K562 (cell line): ENCODE results near the gene TPRG1L. TPM values are rescaled to one million over a fixed set of nuclear protein-coding genes. Genes with fewer than 3 reads are reported as not detected.

Experiments
- ATAC-seq: fragments of 200-7000 bp; cut with Tn5 transposase; 3 replicates; pipeline ENCODE4 v1.9.1; 2020; ENCODE audit warnings: moderate library complexity
- BruUV-seq: library from RNA; stranded (reverse); fragments of 400-500 nt; replicated peaks from 2 replicates; lab custom pipeline; 2021; lab: Mats Ljungman, UMichigan
- CTCF ChIA-PET: fragments of 300-600 bp; formaldehyde crosslinking; extraction: SDS; loops from one replicate; lab custom pipeline; 2021; ENCODE audit warnings: low intra/inter-chr PET ratio; lab: Yijun Ruan, JAX
- POLR2A ChIA-PET: fragments of 300-600, 350-650 bp; sonication (Branson Sonifier 250); formaldehyde crosslinking; extraction: SDS; loops from one replicate; lab custom pipeline; 2021; ENCODE audit warnings: antibody characterized with exemption, inconsistent platforms; lab: Yijun Ruan, JAX
- DNase-seq, 4 experiments: peaks; one replicate each; pipeline versions ENCODE4 v3.0.0 to v3.0.0-alpha.2; 2011 to 2018; ENCODE audit warnings: low spot score in 3 of 4, mixed read lengths in 3 of 4; ENCODE audit errors: extremely low read depth in 1 of 4
- FAIRE-seq: peaks from 2 replicates; lab custom pipeline; 2011; peaks lifted over from hg19 to GRCh38; lab: Jason Lieb, UNC
- H2AFZ ChIP-seq: 2 replicates; pipeline ENCODE4 v1.6.0; 2011; ENCODE audit warnings: low read depth, low read length, control low read depth, inconsistent platforms
- H3K27ac ChIP-seq: fragments of 200-600 bp; 3 replicates; pipeline ENCODE4 v1.8.0; 2011; ENCODE audit warnings: low read depth, mild to moderate bottlenecking, control low read depth, inconsistent platforms, low read length, moderate library complexity, mixed read lengths; ENCODE audit errors: extremely low read depth
- H3K27me3 ChIP-seq, 2 experiments: fragments of 300-600 bp in 1 of 2; 2 replicates in 1 of 2; 3 replicates in 1 of 2; pipeline versions ENCODE4 v1.6.0 to v1.8.0; 2011; ENCODE audit warnings: inconsistent platforms in 2 of 2, low read length in 2 of 2, mild to moderate bottlenecking in 1 of 2, mixed read lengths in 1 of 2, moderate library complexity in 1 of 2; ENCODE audit not compliant: control insufficient read depth in 2 of 2, insufficient read depth in 2 of 2
- H3K36me3 ChIP-seq: fragments of 300-600 bp; 3 replicates; pipeline ENCODE4 v1.8.0; 2011; ENCODE audit warnings: mild to moderate bottlenecking, low read length, inconsistent platforms; ENCODE audit not compliant: control insufficient read depth, insufficient read depth
- H3K4me1 ChIP-seq, 2 experiments: fragments of 200-600 bp in 1 of 2; replicated peaks in 1 of 2; 2 replicates in 1 of 2; 3 replicates in 1 of 2; pipeline versions ENCODE4 v1.5.1 to v1.8.0; 2011; ENCODE audit warnings: inconsistent platforms in 2 of 2, low read length in 2 of 2, mild to moderate bottlenecking in 1 of 2, mixed read lengths in 1 of 2, moderate library complexity in 1 of 2; ENCODE audit not compliant: control insufficient read depth in 2 of 2, insufficient read depth in 2 of 2
- H3K4me2 ChIP-seq: 2 replicates; pipeline ENCODE4 v1.6.1; 2011; ENCODE audit warnings: low read length, control low read depth, inconsistent platforms, mixed read lengths; ENCODE audit not compliant: insufficient read depth
- H3K4me3 ChIP-seq: fragments of 200-600 bp; sonication (generic), shearing (Covaris generic); 2 replicates; pipeline ENCODE4 v1.5.1; 2016; ENCODE audit warnings: control low read depth, inconsistent platforms
- H3K79me2 ChIP-seq: fragments of 200-600 bp; 3 replicates; pipeline ENCODE4 v1.8.0; 2011; ENCODE audit warnings: low read length, inconsistent platforms; ENCODE audit not compliant: control insufficient read depth, insufficient read depth
- H3K9ac ChIP-seq, 2 experiments: 2 replicates each; pipeline versions ENCODE4 v1.6.0 to v1.6.1; 2011; ENCODE audit warnings: low read depth in 2 of 2, low read length in 2 of 2, control low read depth in 1 of 2, inconsistent platforms in 1 of 2, mild to moderate bottlenecking in 1 of 2, mixed read lengths in 1 of 2; ENCODE audit not compliant: insufficient read depth in 1 of 2
- H3K9me1 ChIP-seq: one replicate; pipeline ENCODE4 v1.6.0; 2011; ENCODE audit warnings: inconsistent platforms, mild to moderate bottlenecking, low read length, moderate library complexity; ENCODE audit not compliant: control insufficient read depth, insufficient read depth
- H3K9me3 ChIP-seq: replicated peaks from 2 replicates; pipeline ENCODE4 v1.5.1; 2011; ENCODE audit warnings: low read depth, low read length, inconsistent platforms; ENCODE audit not compliant: control insufficient read depth, insufficient read depth
- H4K20me1 ChIP-seq: replicated peaks from 2 replicates; pipeline ENCODE4 v1.6.1; 2011; ENCODE audit warnings: low read length, inconsistent platforms, mixed read lengths; ENCODE audit not compliant: control insufficient read depth, insufficient read depth
- ARID1B ChIP-seq: fragments of 450-650 bp; IDR thresholded peaks from 2 replicates; pipeline ENCODE4 v1.6.1; 2016; ENCODE audit warnings: antibody characterized with exemption, mild to moderate bottlenecking, inconsistent platforms
- CREB1 ChIP-seq, 2 experiments: sonication (generic) in 1 of 2; formaldehyde crosslinking in 1 of 2; IDR thresholded peaks; 2 replicates each; pipeline versions ENCODE4 v1.6.1 to v1.8.0; 2012 to 2022; ENCODE audit warnings: inconsistent platforms in 1 of 2, mild to moderate bottlenecking in 1 of 2, missing genetic modification reagents in 1 of 2, moderate library complexity in 1 of 2
- CXXC5 ChIP-seq: fragments of 250-450 bp; sonication (Bioruptor Pico); IDR thresholded peaks from 2 replicates; pipeline ENCODE4 v1.8.0; 2022; ENCODE audit warnings: inconsistent platforms, mild to moderate bottlenecking, moderate library complexity
- L3MBTL2 ChIP-seq: fragments of 450-650 bp; IDR thresholded peaks from 2 replicates; pipeline ENCODE4 v1.6.1; 2016; ENCODE audit warnings: mild to moderate bottlenecking, moderate library complexity
- MAZ ChIP-seq, 2 experiments: fragments of 450-650 bp in 1 of 2; sonication (generic) in 1 of 2; formaldehyde crosslinking; IDR thresholded peaks in 1 of 2; conservative IDR thresholded peaks in 1 of 2; 2 replicates each; pipeline versions ENCODE4 v1.4.0 to v1.5.0; 2020; ENCODE audit warnings: mild to moderate bottlenecking in 1 of 2, missing genetic modification reagents in 1 of 2
- PHF20 ChIP-seq: fragments of 450-650 bp; IDR thresholded peaks from 2 replicates; pipeline ENCODE4 v1.6.1; 2018; ENCODE audit not compliant: partially characterized antibody
- RB1 ChIP-seq: fragments of 450-650 bp; IDR thresholded peaks from 2 replicates; pipeline ENCODE4 v1.6.1; 2017; ENCODE audit warnings: low read depth, mild to moderate bottlenecking
- SAFB ChIP-seq: fragments of 200-400 bp; formaldehyde crosslinking; IDR thresholded peaks from 2 replicates; pipeline ENCODE4 v1.6.1; 2017; ENCODE audit warnings: low read depth, low read length, borderline replicate concordance
- STAG1 ChIP-seq: sonication (generic); formaldehyde crosslinking; IDR thresholded peaks from 2 replicates; pipeline ENCODE4 v1.5.0; 2020; ENCODE audit warnings: missing genetic modification reagents, borderline replicate concordance
- TFAP4 ChIP-seq: sonication (generic); formaldehyde crosslinking; IDR thresholded peaks from 2 replicates; pipeline ENCODE4 v1.8.0; 2022; ENCODE audit warnings: missing genetic modification reagents, mild to moderate bottlenecking, moderate library complexity, borderline replicate concordance
- UBTF ChIP-seq, 2 experiments: IDR thresholded peaks; 2 replicates each; pipeline ENCODE4 v1.6.1; 2012; ENCODE audit warnings: improper control_type of control experiment in 2 of 2, low read depth in 2 of 2, low read length in 2 of 2, borderline replicate concordance in 1 of 2
- ZFX ChIP-seq: sonication (generic); formaldehyde crosslinking; IDR thresholded peaks from 2 replicates; pipeline ENCODE4 v1.8.0; 2022; ENCODE audit warnings: mild to moderate bottlenecking, missing genetic modification reagents, moderate library complexity
- WGBS: fragments of 100-300 bp; shearing (Covaris generic); methylation state at CpG from one replicate; pipeline ENCODE4 v1.1.6; 2016; ENCODE audit warnings: low coverage, mixed read lengths; ENCODE audit not compliant: insufficient coverage; ENCODE audit errors: missing lambda C conversion rate; 5-methylcytosine and 5-hydroxymethylcytosine counted together
- in situ Hi-C: fragments of 300-500 bp; cut with MboI; formaldehyde crosslinking; loops from 4 replicates; pipeline ENCODE4 v1.15.0; 2018; ENCODE audit warnings: inconsistent platforms, mixed read lengths
- intact Hi-C: fragments of 100-400 bp; cut with micrococcal nuclease; formaldehyde crosslinking; loops from 2 replicates; pipeline ENCODE4 v1.14.2; 2022
- polyA plus RNA-seq, 8 experiments: library from polyadenylated mRNA; depleted of rRNA in 4 of 8; stranded (reverse) in 5 of 8; unstranded in 3 of 8; fragments of >200 nt; fragmentation: Nextera tagmentation in 2 of 8; fragmentation: Illumina TruSeq in 1 of 8; extraction: Ambion mirVana in 2 of 8; extraction: Trizol in 1 of 8; gene quantifications; 2 replicates each; pipeline versions ENCODE4 v1.2.1 to v1.2.3, GENCODE V29; 2011 to 2014; ENCODE audit warnings: inconsistent platforms in 1 of 8, missing spikeins in 1 of 8
- total RNA-seq, 7 experiments: library from RNA; depleted of rRNA in 6 of 7; stranded (reverse); fragments of >200 nt in 6 of 7; fragmentation: Illumina TruSeq in 2 of 7; extraction: Trizol in 2 of 7; gene quantifications; 2 replicates each; pipeline versions ENCODE4 v1.2.1 to v1.2.3, GENCODE V29; 2011 to 2021; ENCODE audit warnings: low replicate concordance in 1 of 7
- TF ChIP-seq, protein P1 (sequence below): sonication (generic); formaldehyde crosslinking; IDR thresholded peaks from 2 replicates; pipeline ENCODE4 v1.8.0; 2022; ENCODE audit warnings: mild to moderate bottlenecking, missing genetic modification reagents

Gene TPRG1L
- total and polyA plus RNA-seq, 9 of the 15 experiments (the other 6 are each of a cell fraction or from before 2014, with no cell fraction given), result 1.6 to 11.0 (median 6.2) TPM

DNA sequence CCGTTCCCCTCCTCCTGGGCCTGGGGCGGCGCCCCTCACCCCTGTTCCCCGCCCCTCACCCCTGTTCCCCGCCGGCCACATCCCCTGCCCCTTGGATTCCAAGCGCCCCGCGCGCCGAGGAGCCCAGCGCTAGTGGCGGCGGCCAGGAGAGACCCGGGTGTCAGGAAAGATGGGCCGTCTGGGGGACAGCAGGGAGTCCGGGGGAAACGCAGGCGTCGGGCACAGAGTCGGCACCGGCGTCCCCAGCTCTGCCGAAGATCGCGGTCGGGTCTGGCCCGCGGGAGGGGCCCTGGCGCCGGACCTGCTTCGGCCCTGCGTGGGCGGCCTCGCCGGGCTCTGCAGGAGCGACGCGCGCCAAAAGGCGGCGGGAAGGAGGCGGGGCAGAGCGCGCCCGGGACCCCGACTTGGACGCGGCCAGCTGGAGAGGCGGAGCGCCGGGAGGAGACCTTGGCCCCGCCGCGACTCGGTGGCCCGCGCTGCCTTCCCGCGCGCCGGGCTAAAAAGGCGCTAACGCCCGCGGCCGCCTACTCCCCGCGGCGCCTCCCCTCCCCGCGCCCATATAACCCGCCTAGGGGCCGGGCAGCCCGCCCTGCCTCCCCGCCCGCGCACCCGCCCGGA is 27.2 kb downstream of the TPRG1L start, which contains the start of gene TP73:
Gene TP73, plus strand, starts transcription at position 587 of the 618 bp plus-strand sequence. CDS start 29,850 bp downstream, outside the sequence.
- H3K4me3 ChIP-seq, result peak within 1 kb of the TSS; percentile 47
- no peaks in the 10 kb centered on the region for H3K9me1 ChIP-seq
- H3K36me3 ChIP-seq, result peaks cover 11% of the 10 kb centered on the region; the same call in 1 of the 3 replicates
- FAIRE-seq (no peak), DNase-seq (peak; percentile 78 to 92 (median 88)), ATAC-seq (peak; percentile 58)
- no peaks in the 10 kb centered on the region for H3K9me3 ChIP-seq
- peaks cover 11 to 38% of the 10 kb centered on the region in 2 experiments for H3K4me1 ChIP-seq
- H3K27me3 ChIP-seq, result peaks cover 39 to 45% of the 10 kb centered on the region in 2 experiments
- no peak within 1 kb of the TSS for H3K27ac ChIP-seq
- ChIA-PET CTCF (no interaction called here), POLR2A (interaction anchor here (0.7 to 1.1 kb wide), 2 partner anchors 18 to 39 kb away, joined by 4 to 7 read pairs; no protein-coding TSS in a partner anchor)
- WGBS, result 3% methylated on average over 53 of the region's 80 CpGs
- in situ Hi-C loops (no loop called here), intact Hi-C loops (no loop called here)
- BruUV-seq, result no TSS peak
- H4K20me1 ChIP-seq, result peaks cover 3% of the 10 kb centered on the region; the same call in 1 of the 2 replicates
- H2AFZ ChIP-seq, result peak within 1 kb of the TSS; percentile 77
- H3K4me2 ChIP-seq, result peak within 1 kb of the TSS; percentile 71
- peak within 1 kb of the TSS; percentile 15 to 85; a peak in 3 of 4 replicates for H3K9ac ChIP-seq
- H3K79me2 ChIP-seq, result peaks cover 11% of the 10 kb centered on the region
- TF ChIP-seq L3MBTL2 (peak; percentile 61), STAG1 (CRISPR knock-in tag) (no peak), SAFB (no peak), TFAP4 (peak; percentile 57; the same call in 1 of the 2 replicates), UBTF (IDR thresholded peaks at IDR 0.05; ENCODE audit: borderline replicate concordance in 1 of 2, low read depth in 2 of 2, low read length in 2 of 2) (peak in 1 of 2 experiments; percentile 77; a peak in 2 of 4 replicates), PHF20 (peak; percentile 9), CXXC5 (peak; percentile 66), ARID1B (no peak), RB1 (peak; percentile 60), CREB1 (IDR thresholded peaks at IDR 0.05) (peak; percentile 33; the same call in 1 of the 2 replicates), CREB1 (CRISPR knock-in tag; IDR thresholded peaks at IDR 0.05) (no peak), MAZ (CRISPR knock-in tag; conservative IDR thresholded peaks at IDR 0.05 in 1 of 2, IDR thresholded peaks at IDR 0.05 in 1 of 2) (0 out of 4 replicates have a peak, but pooled peaks of 1 of the 2 experiments have one; percentile 34), ZFX (CRISPR knock-in tag) (peak; percentile 30; the same call in 1 of the 2 replicates)
- TF ChIP-seq, protein P1, sequence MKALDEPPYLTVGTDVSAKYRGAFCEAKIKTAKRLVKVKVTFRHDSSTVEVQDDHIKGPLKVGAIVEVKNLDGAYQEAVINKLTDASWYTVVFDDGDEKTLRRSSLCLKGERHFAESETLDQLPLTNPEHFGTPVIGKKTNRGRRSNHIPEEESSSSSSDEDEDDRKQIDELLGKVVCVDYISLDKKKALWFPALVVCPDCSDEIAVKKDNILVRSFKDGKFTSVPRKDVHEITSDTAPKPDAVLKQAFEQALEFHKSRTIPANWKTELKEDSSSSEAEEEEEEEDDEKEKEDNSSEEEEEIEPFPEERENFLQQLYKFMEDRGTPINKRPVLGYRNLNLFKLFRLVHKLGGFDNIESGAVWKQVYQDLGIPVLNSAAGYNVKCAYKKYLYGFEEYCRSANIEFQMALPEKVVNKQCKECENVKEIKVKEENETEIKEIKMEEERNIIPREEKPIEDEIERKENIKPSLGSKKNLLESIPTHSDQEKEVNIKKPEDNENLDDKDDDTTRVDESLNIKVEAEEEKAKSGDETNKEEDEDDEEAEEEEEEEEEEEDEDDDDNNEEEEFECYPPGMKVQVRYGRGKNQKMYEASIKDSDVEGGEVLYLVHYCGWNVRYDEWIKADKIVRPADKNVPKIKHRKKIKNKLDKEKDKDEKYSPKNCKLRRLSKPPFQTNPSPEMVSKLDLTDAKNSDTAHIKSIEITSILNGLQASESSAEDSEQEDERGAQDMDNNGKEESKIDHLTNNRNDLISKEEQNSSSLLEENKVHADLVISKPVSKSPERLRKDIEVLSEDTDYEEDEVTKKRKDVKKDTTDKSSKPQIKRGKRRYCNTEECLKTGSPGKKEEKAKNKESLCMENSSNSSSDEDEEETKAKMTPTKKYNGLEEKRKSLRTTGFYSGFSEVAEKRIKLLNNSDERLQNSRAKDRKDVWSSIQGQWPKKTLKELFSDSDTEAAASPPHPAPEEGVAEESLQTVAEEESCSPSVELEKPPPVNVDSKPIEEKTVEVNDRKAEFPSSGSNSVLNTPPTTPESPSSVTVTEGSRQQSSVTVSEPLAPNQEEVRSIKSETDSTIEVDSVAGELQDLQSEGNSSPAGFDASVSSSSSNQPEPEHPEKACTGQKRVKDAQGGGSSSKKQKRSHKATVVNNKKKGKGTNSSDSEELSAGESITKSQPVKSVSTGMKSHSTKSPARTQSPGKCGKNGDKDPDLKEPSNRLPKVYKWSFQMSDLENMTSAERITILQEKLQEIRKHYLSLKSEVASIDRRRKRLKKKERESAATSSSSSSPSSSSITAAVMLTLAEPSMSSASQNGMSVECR, result 0 out of 2 replicates have a peak, but pooled peaks have one; percentile 70
